Measurements from ENCODE around the gene PANX3. TPM values are rescaled to one million over a fixed set of nuclear protein-coding genes. Genes with fewer than 3 reads are reported as not detected.
A peak's percentile ranks its signal among the peaks of the same experiment; 100 is the strongest.

The PANX3 gene
- not detected for total RNA-seq

DNA sequence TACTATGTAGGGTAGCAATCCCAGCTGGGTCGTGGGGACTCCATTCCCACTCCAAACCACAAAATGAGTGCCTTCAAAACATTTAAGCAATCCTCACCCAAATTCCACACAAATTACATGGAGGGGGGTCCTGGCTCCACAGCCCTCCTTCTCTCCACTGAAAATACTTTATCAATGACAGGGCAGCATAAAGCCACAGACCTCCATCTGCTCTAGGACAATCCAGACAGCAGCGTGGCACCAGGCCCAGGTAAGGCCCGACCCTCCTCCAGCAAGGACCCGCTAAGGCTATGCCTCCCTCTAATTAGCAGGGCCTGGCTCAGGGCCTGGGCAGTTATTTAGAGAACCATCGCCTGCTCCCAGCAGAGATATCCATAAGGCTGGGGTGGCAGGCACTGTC, at the start of gene PANX3:
Gene PANX3 (plus strand): TSS at position 365 of the 400 bp plus-strand sequence. CDS start 129 bp downstream, outside the sequence.
- no peak for DNase-seq (ENCODE audit: low spot score)
- Mint-ChIP-seq H3K27me3 (peaks cover 15 to 17% of the 10 kb centered on the region in 2 donors), H3K4me1 (ENCODE audit: low read depth in 2 of 2) (no peaks in the 10 kb centered on the region), H3K9me3 (no peaks in the 10 kb centered on the region), H3K27ac (no peak within 1 kb of the TSS), H3K4me3 (no peak within 1 kb of the TSS), H3K36me3 (no peaks in the 10 kb centered on the region)
- peak; percentile 15 to 43 for ATAC-seq

DNA sequence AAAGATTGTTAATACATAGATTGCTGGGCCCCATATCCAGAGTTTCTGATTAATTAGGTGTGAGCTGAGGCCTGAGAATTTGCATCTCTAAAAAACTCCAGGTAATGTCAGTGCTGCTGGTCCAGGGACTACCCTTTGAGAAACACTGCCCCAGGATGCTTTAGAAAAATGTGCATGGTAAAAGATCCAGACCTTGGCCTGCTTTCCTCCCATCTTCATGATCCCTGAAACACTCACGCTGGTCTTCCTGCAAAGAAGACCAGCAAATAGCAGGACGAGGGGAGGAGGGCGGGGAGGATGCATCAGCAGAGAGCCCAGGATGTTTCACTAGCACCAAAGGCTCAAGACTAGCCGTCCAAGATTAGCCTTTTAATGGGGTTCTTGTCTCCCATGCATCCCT, 41.5 kb upstream of the PANX3 start, which contains the start of gene OR8A1:
Gene OR8A1 (plus strand): TSS at position 301 of the 400 bp plus-strand sequence. CDS start 123 bp downstream, outside the sequence.
- Mint-ChIP-seq H3K4me3 (no peak within 1 kb of the TSS), H3K27ac (no peak within 1 kb of the TSS), H3K27me3 (peaks cover 18 to 42% of the 10 kb centered on the region in 2 donors), H3K36me3 (no peaks in the 10 kb centered on the region), H3K9me3 (no peaks in the 10 kb centered on the region), H3K4me1 (ENCODE audit: low read depth in 2 of 2) (no peaks in the 10 kb centered on the region)
- ATAC-seq (no peak), DNase-seq (ENCODE audit: low spot score) (no peak)

GRCh38 chr11:124570160-124570559, 41.1 kb upstream of the PANX3 start:
- Mint-ChIP-seq H3K9me3 (no peaks in the 10 kb centered on the region), H3K4me3 (no peak overlapping the region), H3K36me3 (no peaks in the 10 kb centered on the region), H3K27ac (no peak overlapping the region), H3K27me3 (peaks cover 18 to 46% of the 10 kb centered on the region in 2 donors), H3K4me1 (ENCODE audit: low read depth in 2 of 2) (no peaks in the 10 kb centered on the region)
- peak in 1 of 2 donors; percentile 24 for ATAC-seq
- DNase-seq (ENCODE audit: low spot score): no peak

DNA sequence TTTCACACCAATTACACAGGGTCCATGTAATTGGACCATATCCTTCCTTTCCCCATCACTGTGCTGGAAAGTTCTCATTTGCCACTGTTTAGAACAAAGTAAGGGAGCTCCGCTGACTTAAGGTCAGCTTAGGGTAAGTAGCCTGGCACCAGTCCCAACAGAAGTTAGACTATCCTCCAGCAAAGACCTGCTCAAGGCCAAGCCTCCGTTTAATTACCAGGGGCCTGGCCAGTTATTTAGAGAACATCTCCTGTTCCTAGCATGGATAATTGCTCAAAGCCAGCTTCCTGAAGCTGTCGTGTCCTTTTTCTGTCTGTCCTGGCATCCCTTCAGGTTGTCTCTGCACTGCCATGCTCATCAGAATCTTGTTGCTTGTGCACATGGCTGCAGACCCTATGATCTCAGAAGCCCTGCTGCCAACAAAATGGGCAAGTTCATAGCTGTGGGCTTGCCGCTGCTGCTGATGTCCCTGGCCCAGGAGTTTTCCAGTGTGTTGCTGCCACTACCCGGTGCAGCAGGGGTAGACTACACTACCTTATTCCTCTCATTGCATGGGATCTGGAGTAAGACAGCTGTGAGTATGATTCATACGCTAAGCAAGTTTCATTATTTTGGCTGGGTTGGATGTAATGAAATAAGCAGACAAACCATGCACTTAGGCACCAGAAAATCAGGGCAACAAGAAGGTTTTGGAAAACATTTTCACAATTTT, 33.4 kb upstream of the PANX3 start:
- H3K36me3 Mint-ChIP-seq: no peaks in the 10 kb centered on the region
- H3K27ac Mint-ChIP-seq: no peak overlapping the region
- no peak for ATAC-seq
- peaks cover 17 to 22% of the 10 kb centered on the region in 2 donors for H3K27me3 Mint-ChIP-seq
- DNase-seq (ENCODE audit: low spot score): no peak
- H3K9me3 Mint-ChIP-seq: no peaks in the 10 kb centered on the region
- H3K4me3 Mint-ChIP-seq: no peak overlapping the region
- no peaks in the 10 kb centered on the region for H3K4me1 Mint-ChIP-seq (ENCODE audit: low read depth in 2 of 2)

DNA sequence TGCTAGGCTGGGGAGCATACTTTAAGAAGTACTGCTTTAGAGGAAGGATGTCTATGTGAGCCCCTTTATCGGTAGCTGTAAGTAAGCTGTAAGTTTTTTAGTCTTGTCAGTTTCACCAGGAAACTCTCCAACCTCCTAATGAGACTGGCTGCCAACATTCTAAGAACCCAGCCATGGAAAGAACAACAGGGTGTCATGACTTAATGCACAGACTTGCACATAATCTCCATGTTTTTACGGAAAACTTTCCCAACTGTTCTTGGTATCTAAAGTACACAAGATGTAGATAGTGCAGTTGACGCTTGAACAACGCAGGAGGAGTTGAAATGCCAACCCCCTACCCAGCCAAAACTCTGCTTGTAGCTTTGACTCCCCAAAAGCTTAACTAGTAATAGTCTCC, 32.5 kb upstream of the PANX3 start:
- ATAC-seq: no peak
- no peaks in the 10 kb centered on the region for H3K9me3 Mint-ChIP-seq
- no peak overlapping the region for H3K27ac Mint-ChIP-seq
- no peak overlapping the region for H3K4me3 Mint-ChIP-seq
- no peaks in the 10 kb centered on the region for H3K4me1 Mint-ChIP-seq (ENCODE audit: low read depth in 2 of 2)
- no peaks in the 10 kb centered on the region for H3K36me3 Mint-ChIP-seq
- H3K27me3 Mint-ChIP-seq: peaks cover 13 to 19% of the 10 kb centered on the region in 2 donors
- no peak for DNase-seq (ENCODE audit: low spot score)

DNA sequence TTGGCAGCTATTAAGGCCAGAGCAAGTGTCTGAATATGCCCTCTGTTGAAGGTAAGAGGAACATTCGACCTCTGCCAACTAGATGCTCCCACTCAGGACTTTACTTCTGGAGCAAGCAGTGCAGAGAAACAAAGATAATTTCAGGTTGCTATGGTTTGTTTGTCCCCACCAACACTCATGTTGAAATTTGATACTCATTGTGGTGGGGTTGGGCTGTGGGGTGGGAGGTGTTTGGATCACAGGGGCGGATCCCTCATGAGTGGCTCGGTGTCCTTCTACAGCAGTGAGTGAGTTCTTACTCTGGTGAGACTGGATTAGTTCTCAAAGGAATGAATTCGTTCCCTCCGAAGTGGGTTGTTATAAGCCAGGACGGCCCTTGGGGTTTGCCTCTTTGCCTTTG, 29.4 kb upstream of the PANX3 start:
- no peak overlapping the region for H3K27ac Mint-ChIP-seq

GRCh38 chr11:124582565-124582964, 28.7 kb upstream of the PANX3 start:
- Mint-ChIP-seq H3K4me3 (no peak overlapping the region), H3K27me3 (peaks cover 16 to 21% of the 10 kb centered on the region in 2 donors), H3K27ac (no peak overlapping the region), H3K9me3 (no peaks in the 10 kb centered on the region), H3K4me1 (ENCODE audit: low read depth in 2 of 2) (peaks cover 0 to 2% of the 10 kb centered on the region in 2 donors), H3K36me3 (no peaks in the 10 kb centered on the region)
- DNase-seq (ENCODE audit: low spot score) (no peak), ATAC-seq (no peak)

More for the DNA sequence above, 29.4 kb upstream of the PANX3 start:
- no peak overlapping the region for H3K4me3 Mint-ChIP-seq
- no peaks in the 10 kb centered on the region for H3K36me3 Mint-ChIP-seq
- H3K9me3 Mint-ChIP-seq: no peaks in the 10 kb centered on the region
- peaks cover 8 to 15% of the 10 kb centered on the region in 2 donors for H3K27me3 Mint-ChIP-seq
- no peak for ATAC-seq
- peaks cover 0 to 2% of the 10 kb centered on the region in 2 donors for H3K4me1 Mint-ChIP-seq (ENCODE audit: low read depth in 2 of 2)
- no peak for DNase-seq (ENCODE audit: low spot score)

DNA sequence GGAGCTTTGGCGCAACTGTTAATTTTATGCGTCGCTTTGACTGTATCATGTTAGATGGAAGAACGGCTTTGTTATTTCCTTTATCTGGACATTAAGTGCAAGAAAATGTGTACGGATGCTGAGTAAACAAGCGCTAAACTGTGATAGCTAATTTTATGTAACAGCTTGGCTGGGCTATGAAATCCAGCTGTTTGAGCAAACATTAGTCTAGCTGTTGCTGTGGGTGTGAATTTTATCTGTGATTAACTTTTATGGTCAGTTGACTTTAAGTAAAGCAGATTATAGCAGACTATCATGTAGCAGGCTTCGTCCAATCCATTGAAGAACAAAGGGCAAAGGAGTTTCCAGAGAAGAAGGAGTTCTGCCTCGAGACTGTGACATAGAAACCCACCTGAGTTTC, 27.4 kb upstream of the PANX3 start:
- peaks cover 21 to 23% of the 10 kb centered on the region in 2 donors for H3K27me3 Mint-ChIP-seq
- H3K9me3 Mint-ChIP-seq: no peaks in the 10 kb centered on the region
- no peak overlapping the region for H3K4me3 Mint-ChIP-seq
- no peak overlapping the region for H3K27ac Mint-ChIP-seq
- ATAC-seq (no peak), DNase-seq (ENCODE audit: low spot score) (no peak)
- peaks cover 0 to 2% of the 10 kb centered on the region in 2 donors for H3K4me1 Mint-ChIP-seq (ENCODE audit: low read depth in 2 of 2)
- no peaks in the 10 kb centered on the region for H3K36me3 Mint-ChIP-seq

GRCh38 chr11:124584681-124585372, 26.4 kb upstream of the PANX3 start:
- DNase-seq (ENCODE audit: low spot score): no peak
- no peaks in the 10 kb centered on the region for H3K9me3 Mint-ChIP-seq
- no peaks in the 10 kb centered on the region for H3K36me3 Mint-ChIP-seq
- peaks cover 22 to 23% of the 10 kb centered on the region in 2 donors for H3K27me3 Mint-ChIP-seq
- H3K4me1 Mint-ChIP-seq (ENCODE audit: low read depth in 2 of 2): peaks cover 0 to 2% of the 10 kb centered on the region in 2 donors
- H3K4me3 Mint-ChIP-seq: no peak overlapping the region
- peak in 1 of 2 donors; percentile 53 for ATAC-seq
- no peak overlapping the region for H3K27ac Mint-ChIP-seq

DNA sequence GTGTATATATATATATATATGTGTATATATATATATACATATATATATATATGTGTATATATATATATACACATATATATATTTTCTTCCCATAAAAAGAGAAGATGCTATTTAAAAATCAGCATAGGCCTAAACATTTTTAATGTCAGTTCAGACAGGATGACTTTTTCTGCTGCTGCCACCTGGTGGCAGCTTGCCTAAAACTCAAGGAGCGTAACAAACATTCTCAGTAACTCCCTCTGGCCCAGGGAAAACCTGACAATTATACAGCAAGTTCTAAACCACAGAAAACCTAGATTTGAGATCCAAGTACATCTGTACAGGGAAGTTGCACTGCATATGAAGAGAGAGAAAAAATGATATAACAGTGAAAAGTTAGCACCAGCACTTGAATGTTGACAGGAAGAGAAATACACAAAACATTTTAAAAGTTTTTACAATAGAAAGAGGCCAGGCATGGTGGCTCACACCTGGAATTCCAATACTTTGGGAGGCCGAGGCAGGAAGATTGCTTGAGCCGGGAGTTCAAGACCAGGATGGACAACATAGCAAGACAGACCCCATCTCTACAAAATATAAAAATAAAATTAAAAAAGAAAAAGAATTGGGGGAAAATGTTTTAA, 24.9 kb upstream of the PANX3 start:
- no peaks in the 10 kb centered on the region for H3K9me3 Mint-ChIP-seq
- no peak for ATAC-seq
- H3K36me3 Mint-ChIP-seq: no peaks in the 10 kb centered on the region
- H3K4me1 Mint-ChIP-seq (ENCODE audit: low read depth in 2 of 2): peaks cover 0 to 2% of the 10 kb centered on the region in 2 donors
- peaks cover 17 to 29% of the 10 kb centered on the region in 2 donors for H3K27me3 Mint-ChIP-seq
- no peak overlapping the region for H3K27ac Mint-ChIP-seq
- H3K4me3 Mint-ChIP-seq: no peak overlapping the region
- DNase-seq (ENCODE audit: low spot score): no peak

GRCh38 chr11:124591430-124591829, 19.8 kb upstream of the PANX3 start:
- ATAC-seq: no peak
- no peak for DNase-seq (ENCODE audit: low spot score)
- Mint-ChIP-seq H3K27me3 (peaks cover 17 to 34% of the 10 kb centered on the region in 2 donors), H3K36me3 (no peaks in the 10 kb centered on the region), H3K4me1 (ENCODE audit: low read depth in 2 of 2) (peaks cover 0 to under 1% of the 10 kb centered on the region in 2 donors), H3K4me3 (no peak overlapping the region), H3K9me3 (no peaks in the 10 kb centered on the region), H3K27ac (no peak overlapping the region)

DNA sequence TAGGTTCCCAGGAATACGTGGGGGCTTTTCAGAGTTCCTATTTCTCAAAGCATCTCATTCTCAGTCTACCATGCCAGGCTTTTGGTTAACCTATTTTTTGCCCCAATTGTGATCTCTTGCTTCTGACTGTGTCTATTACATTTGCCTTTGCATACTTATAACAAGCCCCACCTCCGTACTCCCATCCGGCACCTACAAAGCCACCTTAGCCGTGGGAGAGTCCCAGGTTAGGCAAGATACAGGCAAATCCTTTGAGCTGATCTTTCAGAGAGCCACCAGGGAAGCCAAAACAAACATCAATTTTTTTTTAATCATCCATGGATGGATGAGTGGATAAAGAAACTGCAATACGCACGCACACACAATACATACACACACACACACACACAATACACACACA, 18.6 kb upstream of the PANX3 start:
- H3K4me3 Mint-ChIP-seq: no peak overlapping the region
- ATAC-seq (no peak), DNase-seq (ENCODE audit: low spot score) (no peak)
- H3K27ac Mint-ChIP-seq: no peak overlapping the region
- H3K36me3 Mint-ChIP-seq: no peaks in the 10 kb centered on the region
- H3K4me1 Mint-ChIP-seq (ENCODE audit: low read depth in 2 of 2): no peaks in the 10 kb centered on the region
- H3K27me3 Mint-ChIP-seq: peaks cover 14 to 34% of the 10 kb centered on the region in 2 donors
- no peaks in the 10 kb centered on the region for H3K9me3 Mint-ChIP-seq

DNA sequence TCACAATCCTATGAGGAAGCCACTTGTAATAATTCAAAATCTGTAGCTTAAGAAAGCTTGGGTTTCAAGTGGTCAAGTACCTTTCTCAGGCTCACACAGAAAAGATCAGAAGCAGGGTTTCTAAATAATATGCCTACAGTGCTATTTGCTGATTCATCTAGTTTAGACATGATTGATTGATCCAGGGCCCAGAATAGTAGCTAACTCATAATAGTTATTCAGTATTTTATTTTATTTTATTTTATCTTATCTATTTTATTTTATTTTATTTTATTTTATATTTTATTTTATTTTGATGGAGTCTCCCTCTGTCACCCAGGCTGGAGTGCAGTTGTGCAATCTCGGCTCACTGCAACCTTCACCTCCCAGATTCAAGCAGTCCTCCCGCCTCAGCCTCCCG, 15.9 kb upstream of the PANX3 start:
- Mint-ChIP-seq H3K27me3 (peaks cover 18 to 34% of the 10 kb centered on the region in 2 donors), H3K36me3 (no peaks in the 10 kb centered on the region), H3K9me3 (no peaks in the 10 kb centered on the region), H3K27ac (no peak overlapping the region), H3K4me3 (no peak overlapping the region), H3K4me1 (ENCODE audit: low read depth in 2 of 2) (no peaks in the 10 kb centered on the region)
- ATAC-seq (no peak), DNase-seq (ENCODE audit: low spot score) (no peak)

DNA sequence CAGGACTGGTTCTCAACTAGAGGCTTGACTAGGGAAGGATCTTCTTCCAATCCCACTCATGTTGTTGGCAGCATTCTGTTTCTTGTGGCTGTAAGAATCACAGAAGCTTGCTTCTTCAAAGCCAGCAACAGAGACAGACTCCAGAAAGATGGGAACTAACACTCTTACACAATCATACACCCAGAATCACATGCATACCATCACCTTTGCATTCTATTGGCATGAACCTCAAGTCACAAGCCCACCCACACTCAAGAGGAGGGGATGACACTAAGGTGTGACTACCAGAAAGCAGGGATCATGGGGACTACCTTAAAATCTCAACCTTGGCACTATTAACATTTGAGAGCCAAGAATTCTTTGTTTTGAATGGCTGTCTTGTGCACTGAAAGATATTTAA, 13.6 kb upstream of the PANX3 start:
- Mint-ChIP-seq H3K9me3 (no peaks in the 10 kb centered on the region), H3K27me3 (peaks cover 26 to 42% of the 10 kb centered on the region in 2 donors)
- no peak for ATAC-seq

More for the DNA sequence above, 13.6 kb upstream of the PANX3 start:
- DNase-seq (ENCODE audit: low spot score): no peak
- Mint-ChIP-seq H3K27ac (no peak overlapping the region), H3K36me3 (no peaks in the 10 kb centered on the region), H3K4me1 (ENCODE audit: low read depth in 2 of 2) (no peaks in the 10 kb centered on the region), H3K4me3 (no peak overlapping the region)

All from natural killer cell treated with Interleukin-12 subunit alpha and Interleukin-12 subunit beta and Interleukin-15 and Interleukin-18, amount 100 ng/mL, for 72 hours (primary cell).